SK-N-SH (cell line): ENCODE data around the gene MTREX. TPM values are rescaled to one million over a fixed set of nuclear protein-coding genes. Genes with fewer than 3 reads are reported as not detected.

Experiments
- CTCF ChIA-PET: fragments of 300-600, 350-600 bp; formaldehyde crosslinking; extraction: SDS; loops from one replicate; lab custom pipeline; 2021; lab: Yijun Ruan, JAX
- POLR2A ChIA-PET: fragments of 350-600 bp; sonication (Branson Sonifier 250); formaldehyde crosslinking; extraction: SDS; loops from one replicate; lab custom pipeline; 2020; ENCODE audit warnings: antibody characterized with exemption, inconsistent platforms; lab: Yijun Ruan, JAX
- DNase-seq: peaks from one replicate; pipeline ENCODE4 v3.0.0; 2012
- H2AFZ ChIP-seq: fragments of 200-600 bp; sonication (generic); 2 replicates; pipeline ENCODE4 v1.8.1; 2016; ENCODE audit warnings: antibody characterized with exemption, mild to moderate bottlenecking, low read depth
- H3F3A ChIP-seq: fragments of 200-600 bp; sonication (generic); replicated peaks from 2 replicates; pipeline ENCODE3; 2016; ENCODE audit warnings: antibody characterized with exemption, mild to moderate bottlenecking; ENCODE audit not compliant: insufficient read depth
- H3K27ac ChIP-seq, 2 experiments: fragments of 200-500 bp in 1 of 2; fragments of 200-600 bp in 1 of 2; sonication (Bioruptor generic) in 1 of 2; sonication (generic), shearing (Covaris generic) in 1 of 2; 2 replicates each; pipeline versions ENCODE4 v1.5.1 to v1.6.1; 2014 to 2016; ENCODE audit warnings: low read depth in 2 of 2, inconsistent platforms in 1 of 2, low read length in 1 of 2, mild to moderate bottlenecking in 1 of 2, mixed read lengths in 1 of 2
- H3K27me3 ChIP-seq: fragments of 200-600 bp; sonication (generic), shearing (Covaris generic); 2 replicates; pipeline ENCODE4 v1.6.1; 2016; ENCODE audit warnings: mixed run types; ENCODE audit not compliant: insufficient read depth
- H3K36me3 ChIP-seq, 2 experiments: fragments of 200-500 bp in 1 of 2; fragments of 200-600 bp in 1 of 2; sonication (Bioruptor generic) in 1 of 2; sonication (generic) in 1 of 2; replicated peaks in 1 of 2; 2 replicates each; pipeline versions ENCODE3 to v1.5.1; 2014 to 2016; ENCODE audit warnings: low read length in 1 of 2, mild to moderate bottlenecking in 1 of 2; ENCODE audit not compliant: insufficient read depth in 2 of 2, control insufficient read depth in 1 of 2
- H3K4me1 ChIP-seq, 2 experiments: fragments of 200-500 bp in 1 of 2; fragments of 200-600 bp in 1 of 2; sonication (Bioruptor generic) in 1 of 2; sonication (generic), shearing (Covaris generic) in 1 of 2; 2 replicates each; pipeline versions ENCODE4 v1.5.1 to v1.6.1; 2014 to 2016; ENCODE audit warnings: low read depth in 1 of 2, low read length in 1 of 2, mixed run types in 1 of 2; ENCODE audit not compliant: insufficient read depth in 2 of 2, control insufficient read depth in 1 of 2
- H3K4me2 ChIP-seq: fragments of 200-600 bp; sonication (generic), shearing (Covaris generic); 2 replicates; pipeline ENCODE4 v1.6.1; 2017; ENCODE audit warnings: mixed run types
- H3K4me3 ChIP-seq, 2 experiments: fragments of 200-500 bp in 1 of 2; fragments of 200-600 bp in 1 of 2; sonication (Bioruptor generic) in 1 of 2; sonication (generic), shearing (Covaris generic) in 1 of 2; 2 replicates each; pipeline versions ENCODE4 v1.5.1 to v1.8.1; 2014 to 2016; ENCODE audit warnings: low read depth in 2 of 2, inconsistent platforms in 1 of 2, low read length in 1 of 2, mild to moderate bottlenecking in 1 of 2, mixed read lengths in 1 of 2, moderate library complexity in 1 of 2
- H3K79me2 ChIP-seq: fragments of 200-600 bp; sonication (generic); 2 replicates; pipeline ENCODE4 v1.8.1; 2017; ENCODE audit warnings: mild to moderate bottlenecking; ENCODE audit not compliant: insufficient read depth
- H3K9ac ChIP-seq: fragments of 200-600 bp; sonication (generic); 2 replicates; pipeline ENCODE4 v1.6.1; 2017; ENCODE audit warnings: mixed run types
- H3K9me2 ChIP-seq: fragments of 200-600 bp; sonication (generic); 2 replicates; pipeline ENCODE4 v1.6.1; 2017; ENCODE audit warnings: mixed run types
- H3K9me3 ChIP-seq: fragments of 200-600 bp; sonication (generic); 2 replicates; pipeline ENCODE4 v1.6.1; 2017; ENCODE audit warnings: mixed run types, mild to moderate bottlenecking, moderate library complexity
- H4K20me1 ChIP-seq: fragments of 200-600 bp; sonication (generic); 2 replicates; pipeline ENCODE4 v1.6.1; 2017; ENCODE audit warnings: mild to moderate bottlenecking, mixed run types; ENCODE audit not compliant: insufficient read depth
- CHD2 ChIP-seq: fragments of 150-350 bp; IDR thresholded peaks from 2 replicates; pipeline ENCODE4 v1.6.1; 2018; ENCODE audit warnings: low read length; ENCODE audit not compliant: partially characterized antibody
- CTCF ChIP-seq: fragments of 200-600 bp; sonication (generic); IDR thresholded peaks from 2 replicates; pipeline ENCODE4 v1.6.1; 2017; ENCODE audit warnings: antibody characterized with exemption, mild to moderate bottlenecking, moderate library complexity
- ELF1 ChIP-seq: IDR thresholded peaks from 2 replicates; pipeline ENCODE4 v1.4.0; 2012
- EP300 ChIP-seq, 2 experiments: IDR thresholded peaks; 2 replicates each; pipeline versions ENCODE4 v1.4.0 to v1.6.1; 2012; ENCODE audit warnings: borderline replicate concordance in 1 of 2, low read depth in 1 of 2, low read length in 1 of 2
- EZH2phosphoT487 ChIP-seq: fragments of 200-600 bp; sonication (generic); IDR thresholded peaks from 2 replicates; pipeline ENCODE4 v1.6.1; 2017; ENCODE audit warnings: low read depth, mixed run types, mild to moderate bottlenecking, antibody characterized with exemption, moderate library complexity, borderline replicate concordance
- GABPA ChIP-seq: IDR thresholded peaks from 2 replicates; pipeline ENCODE4 v1.4.0; 2012; ENCODE audit warnings: low read depth, mild to moderate bottlenecking
- JUND ChIP-seq: IDR thresholded peaks from 2 replicates; pipeline ENCODE4 v1.4.0; 2012
- MXI1 ChIP-seq: IDR thresholded peaks from 2 replicates; pipeline ENCODE4 v1.6.1; 2012; ENCODE audit warnings: mild to moderate bottlenecking, low read depth, low read length, improper control_type of control experiment
- NFIC ChIP-seq: IDR thresholded peaks from 2 replicates; pipeline ENCODE4 v1.4.0; 2012; ENCODE audit warnings: borderline replicate concordance
- NRF1 ChIP-seq: IDR thresholded peaks from 2 replicates; pipeline ENCODE4 v1.6.1; 2012; ENCODE audit warnings: low read depth, mild to moderate bottlenecking, low read length
- PBX3 ChIP-seq: IDR thresholded peaks from 2 replicates; pipeline ENCODE4; 2012
- POLR2AphosphoS5 ChIP-seq: IDR thresholded peaks from 2 replicates; pipeline ENCODE4 v1.6.1; 2012; ENCODE audit warnings: low read depth, low read length
- RAD21 ChIP-seq: IDR thresholded peaks from 2 replicates; pipeline ENCODE4 v1.6.1; 2012; ENCODE audit warnings: mild to moderate bottlenecking, low read length
- RCOR1 ChIP-seq: fragments of 150-350 bp; IDR thresholded peaks from 2 replicates; pipeline ENCODE4 v1.6.1; 2017; ENCODE audit warnings: antibody characterized with exemption, low read length
- RFX5 ChIP-seq: IDR thresholded peaks from 2 replicates; pipeline ENCODE4 v1.6.1; 2012; ENCODE audit warnings: mild to moderate bottlenecking, improper control_type of control experiment, low read length
- RXRA ChIP-seq: IDR thresholded peaks from 2 replicates; pipeline ENCODE4 v1.4.0; 2012; ENCODE audit warnings: low read depth, mild to moderate bottlenecking, borderline replicate concordance
- TEAD4 ChIP-seq: IDR thresholded peaks from 2 replicates; pipeline ENCODE4 v1.4.0; 2012; ENCODE audit warnings: mild to moderate bottlenecking, borderline replicate concordance; ENCODE audit not compliant: insufficient read depth
- YY1 ChIP-seq: IDR thresholded peaks from 2 replicates; pipeline ENCODE4 v1.4.0; 2012; ENCODE audit warnings: low read depth, mild to moderate bottlenecking
- WGBS: methylation state at CpG from one replicate; pipeline ENCODE4 v1.1.6; 2017; ENCODE audit warnings: low lambda C conversion rate; 5-methylcytosine and 5-hydroxymethylcytosine counted together
- polyA plus RNA-seq, 3 experiments: library from polyadenylated mRNA; depleted of rRNA; stranded (reverse); fragments of >200 nt; gene quantifications; 2 replicates each; pipeline ENCODE4 v1.2.3, GENCODE V29; 2012
- TF ChIP-seq, protein P1 (sequence below): fragments of 150-350 bp; IDR thresholded peaks from 2 replicates; pipeline ENCODE4 v1.6.1; 2016; ENCODE audit warnings: mild to moderate bottlenecking, low read depth, low read length
- TF ChIP-seq, protein P2 (sequence below): IDR thresholded peaks from 2 replicates; pipeline ENCODE4 v1.6.1; 2012; ENCODE audit warnings: mild to moderate bottlenecking, low read depth, low read length, moderate library complexity

The MTREX gene
- polyA plus RNA-seq, 1 of the 3 experiments (the other 2 are of a cell fraction): 11.2 TPM

DNA sequence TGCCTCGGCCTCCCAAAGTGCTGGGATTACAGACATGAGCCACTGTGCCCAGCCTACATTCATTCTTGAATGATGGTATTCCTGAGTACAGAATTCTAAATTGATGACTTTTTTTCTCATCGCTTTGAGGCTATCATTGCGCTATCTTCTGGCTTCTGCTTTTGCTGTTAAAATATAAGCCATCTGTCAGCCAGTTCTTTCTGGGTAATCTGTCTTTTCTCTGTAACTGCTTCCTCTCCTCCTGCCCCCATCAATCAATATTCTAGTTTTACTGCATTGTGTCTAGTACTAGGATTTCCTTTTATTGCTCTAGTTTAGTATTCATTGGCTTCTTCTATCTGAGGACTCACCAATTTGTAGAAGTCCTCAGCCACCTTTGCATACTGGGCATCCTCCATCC is 138.0 kb downstream of the MTREX start:
- no peaks in the 10 kb centered on the region for H3K36me3 ChIP-seq
- no peaks in the 10 kb centered on the region for H3K27me3 ChIP-seq
- DNase-seq: no peak
- no peak overlapping the region for H3K4me3 ChIP-seq
- H2AFZ ChIP-seq: no peak overlapping the region
- no peak overlapping the region for H3K27ac ChIP-seq
- H3K4me2 ChIP-seq: no peak overlapping the region
- 93% methylated on average over 3 of the region's 3 CpGs for WGBS
- no peaks in the 10 kb centered on the region for H3K9me2 ChIP-seq
- ChIA-PET POLR2A (interaction anchor here (1.2 kb wide), 1 partner anchor 89 kb away, joined by 3 read pairs; the partner anchor contains the start of gene PLPP1), CTCF (no interaction called here)
- no peaks in the 10 kb centered on the region for H4K20me1 ChIP-seq
- peaks cover 9% of the 10 kb centered on the region; the same call in 1 of the 2 replicates for H3K79me2 ChIP-seq
- H3K4me1 ChIP-seq: peaks cover 4 to 5% of the 10 kb centered on the region in 2 experiments; a peak in 3 of 4 replicates
- no peak for TF ChIP-seq EP300 (IDR thresholded peaks at IDR 0.05; ENCODE audit: borderline replicate concordance in 1 of 2, low read depth in 1 of 2, low read length in 1 of 2)
- TF ChIP-seq, protein P1, sequence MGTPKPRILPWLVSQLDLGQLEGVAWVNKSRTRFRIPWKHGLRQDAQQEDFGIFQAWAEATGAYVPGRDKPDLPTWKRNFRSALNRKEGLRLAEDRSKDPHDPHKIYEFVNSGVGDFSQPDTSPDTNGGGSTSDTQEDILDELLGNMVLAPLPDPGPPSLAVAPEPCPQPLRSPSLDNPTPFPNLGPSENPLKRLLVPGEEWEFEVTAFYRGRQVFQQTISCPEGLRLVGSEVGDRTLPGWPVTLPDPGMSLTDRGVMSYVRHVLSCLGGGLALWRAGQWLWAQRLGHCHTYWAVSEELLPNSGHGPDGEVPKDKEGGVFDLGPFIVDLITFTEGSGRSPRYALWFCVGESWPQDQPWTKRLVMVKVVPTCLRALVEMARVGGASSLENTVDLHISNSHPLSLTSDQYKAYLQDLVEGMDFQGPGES: no peak
- TF ChIP-seq JUND: no peak
- TF ChIP-seq RAD21: no peak
- no peak for TF ChIP-seq NRF1
- TF ChIP-seq ELF1: no peak
- TF ChIP-seq GABPA: no peak
- no peak for TF ChIP-seq YY1
- no peak for TF ChIP-seq RFX5
- TF ChIP-seq NFIC: no peak
- TF ChIP-seq CHD2: no peak
- no peak for TF ChIP-seq CTCF
- TF ChIP-seq POLR2AphosphoS5: no peak
- no peak for TF ChIP-seq EZH2phosphoT487
- TF ChIP-seq, protein P2, sequence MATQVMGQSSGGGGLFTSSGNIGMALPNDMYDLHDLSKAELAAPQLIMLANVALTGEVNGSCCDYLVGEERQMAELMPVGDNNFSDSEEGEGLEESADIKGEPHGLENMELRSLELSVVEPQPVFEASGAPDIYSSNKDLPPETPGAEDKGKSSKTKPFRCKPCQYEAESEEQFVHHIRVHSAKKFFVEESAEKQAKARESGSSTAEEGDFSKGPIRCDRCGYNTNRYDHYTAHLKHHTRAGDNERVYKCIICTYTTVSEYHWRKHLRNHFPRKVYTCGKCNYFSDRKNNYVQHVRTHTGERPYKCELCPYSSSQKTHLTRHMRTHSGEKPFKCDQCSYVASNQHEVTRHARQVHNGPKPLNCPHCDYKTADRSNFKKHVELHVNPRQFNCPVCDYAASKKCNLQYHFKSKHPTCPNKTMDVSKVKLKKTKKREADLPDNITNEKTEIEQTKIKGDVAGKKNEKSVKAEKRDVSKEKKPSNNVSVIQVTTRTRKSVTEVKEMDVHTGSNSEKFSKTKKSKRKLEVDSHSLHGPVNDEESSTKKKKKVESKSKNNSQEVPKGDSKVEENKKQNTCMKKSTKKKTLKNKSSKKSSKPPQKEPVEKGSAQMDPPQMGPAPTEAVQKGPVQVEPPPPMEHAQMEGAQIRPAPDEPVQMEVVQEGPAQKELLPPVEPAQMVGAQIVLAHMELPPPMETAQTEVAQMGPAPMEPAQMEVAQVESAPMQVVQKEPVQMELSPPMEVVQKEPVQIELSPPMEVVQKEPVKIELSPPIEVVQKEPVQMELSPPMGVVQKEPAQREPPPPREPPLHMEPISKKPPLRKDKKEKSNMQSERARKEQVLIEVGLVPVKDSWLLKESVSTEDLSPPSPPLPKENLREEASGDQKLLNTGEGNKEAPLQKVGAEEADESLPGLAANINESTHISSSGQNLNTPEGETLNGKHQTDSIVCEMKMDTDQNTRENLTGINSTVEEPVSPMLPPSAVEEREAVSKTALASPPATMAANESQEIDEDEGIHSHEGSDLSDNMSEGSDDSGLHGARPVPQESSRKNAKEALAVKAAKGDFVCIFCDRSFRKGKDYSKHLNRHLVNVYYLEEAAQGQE: no peak
- TF ChIP-seq TEAD4: no peak
- no peak for TF ChIP-seq PBX3
- no peak for TF ChIP-seq MXI1
- no peak for TF ChIP-seq RCOR1
- no peak for TF ChIP-seq RXRA
- no peaks in the 10 kb centered on the region for H3K9me3 ChIP-seq
- H3K9ac ChIP-seq: no peak overlapping the region
- no peaks in the 10 kb centered on the region for H3F3A ChIP-seq
